A549 (cell line): ENCODE measurements around the gene HOXD8. TPM values are rescaled to one million over a fixed set of nuclear protein-coding genes. Genes with fewer than 3 reads are reported as not detected.

ENCODE experiments used
- ATAC-seq, 2 experiments: fragments of 200-7000 bp in 1 of 2; fragments of >200 bp in 1 of 2; cut with Nextera tagmentation in 1 of 2; cut with Tn5 transposase in 1 of 2; 3 replicates each; pipeline versions ENCODE4 v1.8.0 to v1.9.1; 2018 to 2020; ENCODE audit warnings: mild to moderate bottlenecking in 1 of 2, moderate library complexity in 1 of 2
- CTCF ChIA-PET: fragments of 300-600 bp; sonication (Branson Sonifier 250); formaldehyde crosslinking; extraction: SDS; loops from one replicate; lab custom pipeline; 2021; ENCODE audit warnings: antibody characterized with exemption, inconsistent platforms; lab: Yijun Ruan, JAX
- POLR2A ChIA-PET: fragments of 350-600 bp; formaldehyde crosslinking; extraction: SDS; loops from one replicate; lab custom pipeline; 2021; ENCODE audit warnings: antibody characterized with exemption, inconsistent platforms; lab: Yijun Ruan, JAX
- DNase-seq, 2 experiments: peaks; one replicate each; pipeline versions ENCODE4 v3.0.0 to v3.0.0-alpha.2; 2011 to 2016; ENCODE audit warnings: low read depth in 1 of 2, low spot score in 1 of 2
- FAIRE-seq: peaks from 2 replicates; lab custom pipeline; 2011; peaks lifted over from hg19 to GRCh38; lab: Jason Lieb, UNC
- H3K27ac ChIP-seq, 2 experiments: fragments of >200 bp; sonication (Bioruptor Twin); formaldehyde crosslinking; 3 replicates each; pipeline ENCODE4 v1.5.1; 2016 to 2017
- H3K4me1 ChIP-seq: fragments of >200 bp; sonication (Bioruptor Twin); formaldehyde crosslinking; 3 replicates; pipeline ENCODE4 v1.6.1; 2016
- H3K4me2 ChIP-seq: fragments of >200 bp; sonication (Bioruptor Twin); formaldehyde crosslinking; 3 replicates; pipeline ENCODE4 v1.6.1; 2016
- H3K4me3 ChIP-seq: fragments of >200 bp; sonication (Bioruptor Twin); formaldehyde crosslinking; 3 replicates; pipeline ENCODE4 v1.5.1; 2016
- H3K9me3 ChIP-seq: fragments of >200 bp; sonication (Bioruptor Twin); formaldehyde crosslinking; 3 replicates; pipeline ENCODE4 v1.6.1; 2016
- CBX2 ChIP-seq: fragments of 200-600 bp; sonication (generic); IDR thresholded peaks from 2 replicates; pipeline ENCODE4 v1.6.1; 2016; ENCODE audit warnings: low read depth, mild to moderate bottlenecking, borderline replicate concordance
- HOXA7 ChIP-seq: fragments of 250-450 bp; sonication (Bioruptor Pico); IDR thresholded peaks from 2 replicates; pipeline ENCODE4 v1.5.0; 2020; ENCODE audit warnings: mild to moderate bottlenecking, moderate library complexity
- HOXB5 ChIP-seq: fragments of 250-450 bp; sonication (Bioruptor Pico); IDR thresholded peaks from 2 replicates; pipeline ENCODE4 v1.5.0; 2020; ENCODE audit warnings: mild to moderate bottlenecking, moderate library complexity
- JUNB ChIP-seq: fragments of >200 bp; sonication (Bioruptor Twin); formaldehyde crosslinking; IDR thresholded peaks from 2 replicates; pipeline ENCODE4 v1.6.1; 2016
- KDM5A ChIP-seq: fragments of 200-600 bp; sonication (generic); IDR thresholded peaks from 2 replicates; pipeline ENCODE4 v1.6.1; 2016; ENCODE audit warnings: antibody characterized with exemption, mild to moderate bottlenecking
- MAZ ChIP-seq: fragments of 150-350 bp; IDR thresholded peaks from 2 replicates; pipeline ENCODE4 v1.6.1; 2014; ENCODE audit warnings: antibody characterized with exemption, low read depth, low read length, borderline replicate concordance
- PHF8 ChIP-seq: fragments of 200-600 bp; sonication (generic); IDR thresholded peaks from 2 replicates; pipeline ENCODE4 v1.6.1; 2016; ENCODE audit warnings: low read depth, mild to moderate bottlenecking, antibody characterized with exemption, moderate library complexity, borderline replicate concordance
- POLR2A ChIP-seq: IDR thresholded peaks from 2 replicates; pipeline ENCODE4 v1.6.1; 2012; ENCODE audit warnings: mild to moderate bottlenecking, low read length
- RAD21 ChIP-seq, 2 experiments: fragments of >200 bp in 1 of 2; sonication (Bioruptor Twin) in 1 of 2; formaldehyde crosslinking in 1 of 2; IDR thresholded peaks in 1 of 2; conservative IDR thresholded peaks in 1 of 2; 2 replicates in 1 of 2; 3 replicates in 1 of 2; pipeline ENCODE4 v1.6.1; 2012 to 2018; ENCODE audit warnings: inconsistent platforms in 1 of 2
- RFX5 ChIP-seq: fragments of 450-650 bp; IDR thresholded peaks from 2 replicates; pipeline ENCODE4 v1.7.1; 2014; ENCODE audit warnings: antibody characterized with exemption, mild to moderate bottlenecking, moderate library complexity
- SMC3 ChIP-seq: fragments of >200 bp; sonication (Bioruptor Twin); formaldehyde crosslinking; IDR thresholded peaks from 3 replicates; pipeline ENCODE4 v1.6.1; 2018; ENCODE audit warnings: inconsistent platforms
- ZSCAN20 ChIP-seq: fragments of 250-450 bp; sonication (Bioruptor Pico); IDR thresholded peaks from 2 replicates; pipeline ENCODE4 v1.8.0; 2022; ENCODE audit warnings: mild to moderate bottlenecking, moderate library complexity
- WGBS: methylation state at CpG from one replicate; pipeline ENCODE4 v1.1.6; 2017; ENCODE audit errors: missing lambda C conversion rate; 5-methylcytosine and 5-hydroxymethylcytosine counted together
- polyA plus RNA-seq, 4 experiments: library from polyadenylated mRNA; depleted of rRNA in 3 of 4; stranded (reverse); fragments of >200 nt; fragmentation: RNase III in 1 of 4; extraction: RNeasy Plus Mini Kit Qiagen cat#74134 plus additional on column Dnase treatment in 1 of 4; gene quantifications; 2 replicates in 3 of 4; 3 replicates in 1 of 4; pipeline ENCODE4 v1.2.3, GENCODE V29; 2011 to 2017
- TF ChIP-seq, protein P1 (sequence below): IDR thresholded peaks from 2 replicates; pipeline ENCODE4 v1.6.1; 2012
- TF ChIP-seq, protein P2 (sequence below): fragments of >200 bp; sonication (Bioruptor Twin); formaldehyde crosslinking; IDR thresholded peaks from 3 replicates; pipeline ENCODE4 v1.5.1; 2016
- TF ChIP-seq, protein P3 (sequence below): IDR thresholded peaks from 2 replicates; pipeline ENCODE4 v1.6.1; 2012; ENCODE audit warnings: low read depth, borderline replicate concordance
- TF ChIP-seq, protein P4 (sequence below): fragments of 250-450 bp; sonication (Bioruptor Pico); IDR thresholded peaks from 2 replicates; pipeline ENCODE4 v1.5.0; 2021; ENCODE audit warnings: mild to moderate bottlenecking, moderate library complexity, borderline replicate concordance
- TF ChIP-seq, protein P5 (sequence below): fragments of 250-450 bp; sonication (Bioruptor Pico); IDR thresholded peaks from 2 replicates; pipeline ENCODE4 v1.5.0; 2020; ENCODE audit warnings: low read depth, mild to moderate bottlenecking, moderate library complexity
- TF ChIP-seq, protein P6 (sequence below): fragments of 200-600 bp; sonication (generic); IDR thresholded peaks from 2 replicates; pipeline ENCODE4 v1.6.1; 2016; ENCODE audit warnings: antibody characterized with exemption, mild to moderate bottlenecking, moderate library complexity

HOXD8 gene
- polyA plus RNA-seq, 2 of the 4 experiments (the other 2 are of a cell fraction): 3.8 to 8.5 TPM

DNA sequence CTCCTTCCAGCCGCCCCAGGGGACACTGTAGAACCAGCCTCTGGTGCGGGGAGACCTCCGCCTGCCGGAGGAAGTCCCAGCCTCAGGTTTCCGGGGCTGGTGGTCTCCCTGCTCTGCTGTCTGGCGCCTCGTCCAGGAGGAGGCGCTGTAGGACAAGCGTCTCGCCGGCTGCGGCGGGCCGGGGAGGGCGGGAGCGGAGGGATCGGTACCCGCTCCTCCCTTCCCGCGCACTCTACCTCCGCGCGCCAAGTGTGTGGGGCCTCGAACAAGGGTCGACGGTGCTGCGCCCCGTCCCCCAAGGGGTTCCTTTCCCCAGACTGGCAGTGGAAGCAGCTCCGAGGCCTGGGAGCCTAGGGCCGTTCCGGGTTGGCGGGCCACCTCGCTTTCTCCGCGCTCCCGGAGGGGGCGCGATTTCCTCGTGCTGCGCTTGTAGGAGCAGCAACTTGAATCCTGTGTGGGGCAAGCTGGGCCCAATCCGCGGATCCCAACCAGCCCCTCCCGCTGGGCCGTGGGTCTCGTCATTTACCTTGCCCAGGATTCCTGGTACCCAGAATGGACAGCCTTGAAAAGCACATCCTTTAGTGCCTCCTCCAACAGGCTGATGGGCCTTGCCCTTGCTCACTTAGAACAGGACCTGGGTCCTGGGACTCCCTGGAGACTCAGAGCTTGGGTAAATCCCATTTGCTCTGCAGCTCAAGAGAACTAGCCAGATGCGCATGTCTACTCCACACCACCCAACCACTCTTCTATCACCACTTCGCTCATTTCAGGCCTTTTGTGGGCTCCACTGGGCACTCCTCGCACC, 11.2 kb downstream of the HOXD8 start:
- WGBS: 16% methylated on average over 22 of the region's 48 CpGs
- TF ChIP-seq, protein P1, sequence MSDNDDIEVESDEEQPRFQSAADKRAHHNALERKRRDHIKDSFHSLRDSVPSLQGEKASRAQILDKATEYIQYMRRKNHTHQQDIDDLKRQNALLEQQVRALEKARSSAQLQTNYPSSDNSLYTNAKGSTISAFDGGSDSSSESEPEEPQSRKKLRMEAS: peak; percentile 88
- TF ChIP-seq, protein P2, sequence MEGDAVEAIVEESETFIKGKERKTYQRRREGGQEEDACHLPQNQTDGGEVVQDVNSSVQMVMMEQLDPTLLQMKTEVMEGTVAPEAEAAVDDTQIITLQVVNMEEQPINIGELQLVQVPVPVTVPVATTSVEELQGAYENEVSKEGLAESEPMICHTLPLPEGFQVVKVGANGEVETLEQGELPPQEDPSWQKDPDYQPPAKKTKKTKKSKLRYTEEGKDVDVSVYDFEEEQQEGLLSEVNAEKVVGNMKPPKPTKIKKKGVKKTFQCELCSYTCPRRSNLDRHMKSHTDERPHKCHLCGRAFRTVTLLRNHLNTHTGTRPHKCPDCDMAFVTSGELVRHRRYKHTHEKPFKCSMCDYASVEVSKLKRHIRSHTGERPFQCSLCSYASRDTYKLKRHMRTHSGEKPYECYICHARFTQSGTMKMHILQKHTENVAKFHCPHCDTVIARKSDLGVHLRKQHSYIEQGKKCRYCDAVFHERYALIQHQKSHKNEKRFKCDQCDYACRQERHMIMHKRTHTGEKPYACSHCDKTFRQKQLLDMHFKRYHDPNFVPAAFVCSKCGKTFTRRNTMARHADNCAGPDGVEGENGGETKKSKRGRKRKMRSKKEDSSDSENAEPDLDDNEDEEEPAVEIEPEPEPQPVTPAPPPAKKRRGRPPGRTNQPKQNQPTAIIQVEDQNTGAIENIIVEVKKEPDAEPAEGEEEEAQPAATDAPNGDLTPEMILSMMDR: peak; percentile 100
- TF ChIP-seq PHF8: 0 out of 2 replicates have a peak, but pooled peaks have one; percentile 43
- TF ChIP-seq MAZ: no peak
- TF ChIP-seq ZSCAN20 (CRISPR knock-in tag): no peak
- TF ChIP-seq, protein P3, sequence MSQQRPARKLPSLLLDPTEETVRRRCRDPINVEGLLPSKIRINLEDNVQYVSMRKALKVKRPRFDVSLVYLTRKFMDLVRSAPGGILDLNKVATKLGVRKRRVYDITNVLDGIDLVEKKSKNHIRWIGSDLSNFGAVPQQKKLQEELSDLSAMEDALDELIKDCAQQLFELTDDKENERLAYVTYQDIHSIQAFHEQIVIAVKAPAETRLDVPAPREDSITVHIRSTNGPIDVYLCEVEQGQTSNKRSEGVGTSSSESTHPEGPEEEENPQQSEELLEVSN: peak; percentile 95
- peak; percentile 99 for TF ChIP-seq SMC3
- peak; percentile 32; the same call in 1 of the 2 replicates for TF ChIP-seq POLR2A
- TF ChIP-seq RAD21 (conservative IDR thresholded peaks at IDR 0.05 in 1 of 2, IDR thresholded peaks at IDR 0.05 in 1 of 2): peak; percentile 90 to 100
- TF ChIP-seq KDM5A: peak; percentile 59; the same call in 1 of the 2 replicates
- TF ChIP-seq, protein P4, sequence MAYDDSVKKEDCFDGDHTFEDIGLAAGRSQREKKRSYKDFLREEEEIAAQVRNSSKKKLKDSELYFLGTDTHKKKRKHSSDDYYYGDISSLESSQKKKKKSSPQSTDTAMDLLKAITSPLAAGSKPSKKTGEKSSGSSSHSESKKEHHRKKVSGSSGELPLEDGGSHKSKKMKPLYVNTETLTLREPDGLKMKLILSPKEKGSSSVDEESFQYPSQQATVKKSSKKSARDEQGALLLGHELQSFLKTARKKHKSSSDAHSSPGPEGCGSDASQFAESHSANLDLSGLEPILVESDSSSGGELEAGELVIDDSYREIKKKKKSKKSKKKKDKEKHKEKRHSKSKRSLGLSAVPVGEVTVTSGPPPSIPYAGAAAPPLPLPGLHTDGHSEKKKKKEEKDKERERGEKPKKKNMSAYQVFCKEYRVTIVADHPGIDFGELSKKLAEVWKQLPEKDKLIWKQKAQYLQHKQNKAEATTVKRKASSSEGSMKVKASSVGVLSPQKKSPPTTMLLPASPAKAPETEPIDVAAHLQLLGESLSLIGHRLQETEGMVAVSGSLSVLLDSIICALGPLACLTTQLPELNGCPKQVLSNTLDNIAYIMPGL (CRISPR knock-in tag): peak; percentile 87; the same call in 1 of the 2 replicates
- ATAC-seq (peak; percentile 89 to 96), FAIRE-seq (no peak), DNase-seq (peak; percentile 84 to 85)
- Histone ChIP-seq H3K4me1 (no peaks in the 10 kb centered on the region), H3K27ac (peak overlapping the region; percentile 87 to 99), H3K4me3 (peak overlapping the region; percentile 49), H3K9me3 (no peaks in the 10 kb centered on the region), H3K4me2 (peak overlapping the region; percentile 77)
- CTCF ChIA-PET: interaction anchor here (0.6 to 11.6 kb wide), 104 partner anchors 9 to 1415 kb away, joined by 3 to 216 read pairs (median 5); partner anchors contain the start of genes HOXD1, HOXD3 and HOXD4
- POLR2A ChIA-PET: interaction anchor here (0.6 to 2.2 kb wide), 5 partner anchors 14 to 511 kb away, joined by 3 to 9 read pairs (median 7); no protein-coding TSS in a partner anchor

DNA sequence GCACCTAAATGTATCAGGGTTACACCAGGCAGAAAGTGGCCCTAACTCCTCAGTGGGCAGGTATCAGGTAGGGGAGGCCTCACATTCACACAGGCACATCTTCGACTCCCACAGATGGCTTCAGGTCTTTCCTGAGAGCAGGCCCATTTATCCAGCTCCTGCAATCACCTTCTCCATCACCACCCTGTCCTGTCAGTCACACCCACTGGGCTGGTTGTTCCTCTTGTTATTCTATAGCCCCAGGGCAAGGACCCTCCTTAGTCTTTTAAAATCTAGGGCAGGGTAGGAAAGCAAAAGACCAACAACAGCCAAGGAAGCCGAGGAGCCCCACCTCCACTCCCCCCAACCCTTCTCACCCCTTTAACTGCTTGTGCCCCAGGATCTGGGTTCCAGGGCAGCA, 12.8 kb downstream of the HOXD8 start:
- DNase-seq: no peak
- no peak for ATAC-seq
- Histone ChIP-seq H3K27ac (no peak overlapping the region), H3K4me1 (no peaks in the 10 kb centered on the region), H3K4me2 (no peak overlapping the region), H3K9me3 (no peaks in the 10 kb centered on the region), H3K4me3 (no peak overlapping the region)
- TF ChIP-seq RFX5: no peak
- no peak for TF ChIP-seq HOXA7 (CRISPR knock-in tag)
- no peak for FAIRE-seq
- WGBS: 85% methylated on average over 2 of the region's 2 CpGs
- ChIA-PET CTCF (interaction anchor here (0.6 to 11.6 kb wide), 7 partner anchors 11 to 587 kb away, joined by 3 to 196 read pairs (median 46); no protein-coding TSS in a partner anchor), POLR2A (no interaction called here)

DNA sequence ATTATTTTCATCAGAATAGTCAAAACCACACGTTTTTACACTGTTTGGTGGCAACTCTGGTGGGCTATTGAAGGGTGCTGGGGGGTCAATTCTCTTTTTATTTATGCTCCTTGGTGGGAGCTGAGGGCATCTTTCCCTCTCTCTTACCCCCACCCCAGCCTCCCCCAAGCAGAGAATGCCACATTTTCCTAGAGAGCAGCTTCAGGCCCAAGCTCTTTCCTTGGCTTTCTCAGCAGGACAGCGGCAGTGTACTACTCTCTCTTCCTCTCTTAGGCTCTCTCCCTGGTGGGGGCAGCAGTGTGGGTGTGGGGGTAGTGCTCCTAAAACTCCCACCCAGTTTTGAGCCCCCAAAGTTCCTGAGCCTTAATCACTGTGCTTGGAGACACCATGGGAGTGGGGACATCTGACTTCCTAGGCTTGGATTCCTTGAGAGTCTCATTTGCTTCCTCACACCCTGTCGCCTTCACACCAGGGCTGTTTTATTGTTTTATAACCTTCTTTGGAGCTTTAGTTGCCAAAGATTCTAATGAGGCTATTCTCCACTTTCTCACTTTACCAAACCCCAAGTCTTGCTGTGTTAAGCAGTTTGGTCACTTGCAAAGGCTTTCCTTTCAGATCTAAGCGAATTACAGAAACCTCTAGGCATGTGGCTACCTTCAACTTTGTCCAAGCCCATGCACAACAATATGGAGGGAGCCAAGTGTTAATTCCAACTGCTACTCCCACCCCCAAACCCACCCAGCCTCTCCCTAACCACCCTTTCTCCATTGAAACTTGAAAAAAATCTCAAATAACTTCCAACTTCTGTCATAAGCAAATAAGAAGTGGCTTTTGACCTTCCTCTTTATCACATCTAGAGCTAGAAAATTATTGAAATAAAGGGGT, 15.8 kb downstream of the HOXD8 start:
- ATAC-seq: no peak
- H3K27ac ChIP-seq: no peak overlapping the region
- ChIA-PET CTCF (interaction anchor here (0.8 to 11.6 kb wide), 5 partner anchors 308 to 1003 kb away, joined by 3 to 196 read pairs (median 26); no protein-coding TSS in a partner anchor), POLR2A (no interaction called here)
- FAIRE-seq: no peak
- no peak for DNase-seq
- TF ChIP-seq PHF8: no peak
- TF ChIP-seq, protein P5, sequence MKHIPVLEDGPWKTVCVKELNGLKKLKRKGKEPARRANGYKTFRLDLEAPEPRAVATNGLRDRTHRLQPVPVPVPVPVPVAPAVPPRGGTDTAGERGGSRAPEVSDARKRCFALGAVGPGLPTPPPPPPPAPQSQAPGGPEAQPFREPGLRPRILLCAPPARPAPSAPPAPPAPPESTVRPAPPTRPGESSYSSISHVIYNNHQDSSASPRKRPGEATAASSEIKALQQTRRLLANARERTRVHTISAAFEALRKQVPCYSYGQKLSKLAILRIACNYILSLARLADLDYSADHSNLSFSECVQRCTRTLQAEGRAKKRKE: no peak
- TF ChIP-seq, protein P6, sequence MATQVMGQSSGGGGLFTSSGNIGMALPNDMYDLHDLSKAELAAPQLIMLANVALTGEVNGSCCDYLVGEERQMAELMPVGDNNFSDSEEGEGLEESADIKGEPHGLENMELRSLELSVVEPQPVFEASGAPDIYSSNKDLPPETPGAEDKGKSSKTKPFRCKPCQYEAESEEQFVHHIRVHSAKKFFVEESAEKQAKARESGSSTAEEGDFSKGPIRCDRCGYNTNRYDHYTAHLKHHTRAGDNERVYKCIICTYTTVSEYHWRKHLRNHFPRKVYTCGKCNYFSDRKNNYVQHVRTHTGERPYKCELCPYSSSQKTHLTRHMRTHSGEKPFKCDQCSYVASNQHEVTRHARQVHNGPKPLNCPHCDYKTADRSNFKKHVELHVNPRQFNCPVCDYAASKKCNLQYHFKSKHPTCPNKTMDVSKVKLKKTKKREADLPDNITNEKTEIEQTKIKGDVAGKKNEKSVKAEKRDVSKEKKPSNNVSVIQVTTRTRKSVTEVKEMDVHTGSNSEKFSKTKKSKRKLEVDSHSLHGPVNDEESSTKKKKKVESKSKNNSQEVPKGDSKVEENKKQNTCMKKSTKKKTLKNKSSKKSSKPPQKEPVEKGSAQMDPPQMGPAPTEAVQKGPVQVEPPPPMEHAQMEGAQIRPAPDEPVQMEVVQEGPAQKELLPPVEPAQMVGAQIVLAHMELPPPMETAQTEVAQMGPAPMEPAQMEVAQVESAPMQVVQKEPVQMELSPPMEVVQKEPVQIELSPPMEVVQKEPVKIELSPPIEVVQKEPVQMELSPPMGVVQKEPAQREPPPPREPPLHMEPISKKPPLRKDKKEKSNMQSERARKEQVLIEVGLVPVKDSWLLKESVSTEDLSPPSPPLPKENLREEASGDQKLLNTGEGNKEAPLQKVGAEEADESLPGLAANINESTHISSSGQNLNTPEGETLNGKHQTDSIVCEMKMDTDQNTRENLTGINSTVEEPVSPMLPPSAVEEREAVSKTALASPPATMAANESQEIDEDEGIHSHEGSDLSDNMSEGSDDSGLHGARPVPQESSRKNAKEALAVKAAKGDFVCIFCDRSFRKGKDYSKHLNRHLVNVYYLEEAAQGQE: no peak
- TF ChIP-seq CBX2: no peak
- no peak for TF ChIP-seq HOXB5 (CRISPR knock-in tag)
- no peak for TF ChIP-seq JUNB
- H3K4me3 ChIP-seq: no peak overlapping the region
- H3K4me2 ChIP-seq: no peak overlapping the region
- WGBS: 52% methylated on average over 4 of the region's 4 CpGs
- H3K9me3 ChIP-seq: no peaks in the 10 kb centered on the region
- no peaks in the 10 kb centered on the region for H3K4me1 ChIP-seq
